ENCODE results near the gene UIMC1.

Gene UIMC1

DNA sequence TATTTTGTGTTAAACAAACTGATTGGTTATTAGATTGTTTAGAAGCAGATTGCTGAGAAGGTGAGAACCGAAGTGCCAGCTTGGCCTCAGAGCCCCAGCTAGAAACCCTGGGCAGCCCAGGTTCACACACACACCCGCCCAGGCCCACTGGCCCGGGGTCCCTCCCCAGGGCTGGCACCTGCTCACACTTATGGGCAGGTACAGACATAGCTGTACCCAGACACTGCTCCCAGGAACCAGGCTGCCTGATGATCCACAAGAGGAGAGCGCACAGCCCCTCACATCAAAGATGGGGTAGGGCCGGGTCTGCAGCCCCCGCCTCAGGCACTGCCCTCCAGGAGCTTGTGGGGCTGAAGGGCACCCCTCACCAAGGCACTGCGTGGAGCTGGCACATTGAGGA lies 140.6 kb downstream of the UIMC1 start:
- DNase-seq = no peak

DNA sequence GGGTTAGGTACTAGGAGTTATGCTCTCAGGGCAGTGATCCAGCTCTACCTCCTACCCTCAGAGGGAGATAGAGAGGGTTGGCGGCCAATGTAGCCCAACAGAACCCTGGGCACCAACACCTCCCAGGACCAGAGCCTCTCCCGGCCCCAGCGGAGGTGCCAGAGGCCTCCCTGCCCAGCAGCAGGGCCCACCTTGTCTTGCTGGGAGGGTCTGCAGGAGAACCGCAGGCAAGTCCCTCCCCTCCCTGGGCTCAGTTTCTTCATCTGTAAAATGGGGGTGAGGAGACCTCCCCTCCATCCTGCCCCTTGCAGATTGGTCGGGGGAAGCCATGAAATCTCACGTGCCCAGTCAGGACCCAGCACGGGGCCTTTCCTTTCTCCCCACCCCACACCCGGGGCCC lies 141.8 kb downstream of the UIMC1 start:
- no peak for DNase-seq

DNA sequence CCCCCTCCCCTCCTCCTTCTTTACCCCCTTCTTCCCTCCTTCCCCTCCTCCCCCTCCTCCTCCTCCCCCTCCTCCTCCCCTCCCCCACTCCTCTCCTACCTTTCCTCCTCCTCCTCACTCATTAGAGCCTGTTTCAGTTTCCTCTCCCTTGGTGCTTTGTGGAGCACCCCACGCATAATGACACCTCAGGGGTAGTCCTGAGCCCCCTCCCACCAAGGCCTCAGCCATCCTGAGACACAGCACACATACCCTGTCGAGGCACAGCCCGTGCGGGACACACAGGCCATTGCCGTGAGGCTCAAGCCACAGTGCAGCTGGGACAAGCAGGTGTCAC lies 142.8 kb downstream of the UIMC1 start:
- no peak for DNase-seq

DNA sequence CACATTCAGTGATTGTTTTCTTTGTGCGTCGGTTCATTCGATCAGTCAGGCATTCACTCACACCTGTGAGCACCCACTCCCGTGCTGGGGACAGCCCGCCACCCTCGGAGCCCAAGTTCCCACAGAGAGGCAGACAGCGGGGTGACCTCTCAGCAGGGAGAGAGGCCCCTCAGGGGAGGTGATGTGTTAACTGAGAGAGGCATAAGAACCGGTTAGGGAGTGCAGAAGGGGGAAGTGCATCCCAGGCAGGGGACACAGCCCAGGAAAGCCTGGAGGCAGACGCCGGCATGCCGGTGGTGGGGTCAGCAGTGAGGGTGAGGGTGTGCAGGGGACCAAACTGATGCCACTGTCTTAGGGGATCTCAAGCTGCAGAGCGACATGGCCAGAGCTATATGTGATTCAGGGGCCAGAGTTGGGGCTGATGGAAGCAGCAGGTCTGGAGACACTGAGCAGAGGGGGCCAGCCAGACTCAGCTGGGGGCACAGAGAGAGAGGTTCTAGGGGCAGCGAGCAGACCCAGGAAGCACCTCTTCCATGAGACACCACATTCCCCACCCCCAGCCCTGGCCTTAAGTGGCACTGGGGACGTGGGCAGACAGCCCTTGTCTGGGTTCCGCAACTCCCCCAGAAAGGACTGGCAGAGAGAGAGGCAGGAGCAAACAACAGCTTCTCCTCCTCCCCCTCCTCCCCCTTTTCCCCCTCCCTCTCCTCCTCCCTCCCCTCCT lies 143.4 kb downstream of the UIMC1 start:
- DNase-seq = no peak

DNA sequence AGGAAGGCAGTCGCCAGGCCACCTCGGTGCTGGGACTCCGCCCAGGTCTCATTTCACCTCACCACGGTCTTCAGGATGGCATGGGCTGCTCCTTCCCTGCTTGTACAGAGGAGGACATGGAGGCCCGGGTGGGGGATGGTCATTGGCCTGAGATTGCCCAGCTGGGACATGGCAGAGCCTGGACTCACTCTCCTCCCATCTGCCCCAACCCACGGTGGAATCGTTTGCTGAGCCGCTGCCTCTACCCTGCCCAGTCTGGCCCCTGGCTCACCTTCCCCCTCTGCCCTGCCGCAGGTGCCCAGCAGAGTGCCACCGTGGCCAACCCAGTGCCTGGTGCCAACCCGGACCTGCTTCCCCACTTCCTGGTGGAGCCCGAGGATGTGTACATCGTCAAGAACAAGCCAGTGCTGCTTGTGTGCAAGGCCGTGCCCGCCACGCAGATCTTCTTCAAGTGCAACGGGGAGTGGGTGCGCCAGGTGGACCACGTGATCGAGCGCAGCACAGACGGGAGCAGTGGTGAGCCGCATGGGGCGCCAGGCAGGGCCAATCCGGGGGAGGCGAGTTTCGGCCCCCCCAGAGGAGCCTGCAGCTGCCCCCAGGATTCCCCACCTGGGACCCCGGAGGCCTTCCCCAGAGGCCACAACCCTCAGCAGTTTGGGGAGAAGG lies 144.1 kb downstream of the UIMC1 start:
- DNase-seq = no peak

DNA sequence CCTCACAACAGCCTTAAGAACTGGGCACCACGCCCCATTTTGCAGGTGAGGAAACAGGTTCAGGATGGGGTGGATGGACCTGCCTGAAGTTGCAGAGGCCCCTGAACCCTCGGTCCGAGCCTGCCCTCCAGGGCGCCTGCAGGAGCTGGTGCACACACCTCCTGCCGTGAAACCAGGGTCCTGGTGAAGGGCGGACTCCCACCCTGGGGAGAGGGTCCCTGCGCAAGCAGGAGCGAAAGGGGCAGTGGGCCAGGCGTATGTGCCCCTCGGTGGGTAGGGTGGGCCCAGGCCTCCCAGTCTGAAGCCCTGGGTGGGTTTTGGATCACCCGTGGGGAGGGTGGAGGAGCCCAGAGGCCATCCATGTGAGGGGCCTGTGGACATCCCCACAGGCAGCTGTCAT lies 145.3 kb downstream of the UIMC1 start:
- DNase-seq = no peak

DNA sequence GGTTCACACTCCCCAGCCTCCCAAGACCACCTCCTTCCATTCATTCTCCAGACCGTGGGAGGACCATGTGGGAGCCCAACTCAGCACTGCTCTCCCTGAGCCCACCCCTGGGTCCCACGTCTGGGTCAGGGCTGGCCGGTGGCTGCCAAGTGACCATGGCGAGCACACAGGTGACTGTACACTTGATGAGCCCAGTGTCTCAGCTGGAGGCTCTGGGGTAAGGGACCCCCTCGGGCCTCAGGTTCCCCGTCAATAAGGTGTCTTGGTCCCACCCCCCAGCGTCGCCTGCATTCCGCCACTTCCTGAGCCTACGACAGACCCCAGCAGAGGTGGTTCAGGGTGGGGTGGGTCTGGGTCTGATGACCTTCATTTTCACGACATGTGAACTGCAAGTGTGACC lies 146.2 kb downstream of the UIMC1 start:
- DNase-seq = no peak

DNA sequence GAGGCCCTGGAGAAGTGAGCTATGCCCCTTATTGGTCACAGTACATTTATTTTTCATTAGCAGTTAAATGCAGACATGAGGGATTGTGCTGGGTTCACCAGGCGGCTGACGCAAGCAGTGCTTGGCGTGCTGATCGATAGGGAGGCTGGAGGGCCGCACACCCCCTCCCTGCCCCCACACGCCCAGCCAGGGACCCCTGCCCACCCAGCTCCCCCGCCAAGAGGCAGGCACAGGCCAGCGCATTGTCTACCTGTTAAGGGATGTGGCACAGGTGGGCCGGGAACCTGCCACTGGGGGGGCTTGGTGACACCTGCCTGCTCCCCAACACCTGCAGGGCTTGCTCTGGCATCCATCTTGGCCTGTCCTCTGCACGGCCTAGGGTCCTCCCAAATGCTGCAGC lies 146.7 kb downstream of the UIMC1 start:
- no peak for DNase-seq

DNA sequence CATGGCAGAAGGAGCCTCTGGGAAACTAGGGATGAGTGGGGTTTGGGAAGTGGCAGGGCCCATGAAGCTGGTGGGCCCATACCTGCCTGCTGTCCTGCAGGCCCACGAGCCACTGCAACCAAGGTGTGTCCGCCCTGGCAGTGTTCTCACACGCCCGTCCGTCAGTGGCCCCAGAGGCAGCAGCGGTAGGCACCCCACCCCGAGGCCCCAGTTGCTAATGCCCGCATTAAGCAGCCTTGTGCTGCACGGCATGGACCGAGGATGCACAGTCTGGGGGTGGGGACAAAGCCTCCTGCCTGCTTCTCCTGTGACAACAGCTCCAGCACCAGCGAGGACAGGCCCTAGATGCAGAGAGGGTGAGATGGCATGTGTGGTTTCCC lies 148.7 kb downstream of the UIMC1 start:
- DNase-seq = no peak

DNA sequence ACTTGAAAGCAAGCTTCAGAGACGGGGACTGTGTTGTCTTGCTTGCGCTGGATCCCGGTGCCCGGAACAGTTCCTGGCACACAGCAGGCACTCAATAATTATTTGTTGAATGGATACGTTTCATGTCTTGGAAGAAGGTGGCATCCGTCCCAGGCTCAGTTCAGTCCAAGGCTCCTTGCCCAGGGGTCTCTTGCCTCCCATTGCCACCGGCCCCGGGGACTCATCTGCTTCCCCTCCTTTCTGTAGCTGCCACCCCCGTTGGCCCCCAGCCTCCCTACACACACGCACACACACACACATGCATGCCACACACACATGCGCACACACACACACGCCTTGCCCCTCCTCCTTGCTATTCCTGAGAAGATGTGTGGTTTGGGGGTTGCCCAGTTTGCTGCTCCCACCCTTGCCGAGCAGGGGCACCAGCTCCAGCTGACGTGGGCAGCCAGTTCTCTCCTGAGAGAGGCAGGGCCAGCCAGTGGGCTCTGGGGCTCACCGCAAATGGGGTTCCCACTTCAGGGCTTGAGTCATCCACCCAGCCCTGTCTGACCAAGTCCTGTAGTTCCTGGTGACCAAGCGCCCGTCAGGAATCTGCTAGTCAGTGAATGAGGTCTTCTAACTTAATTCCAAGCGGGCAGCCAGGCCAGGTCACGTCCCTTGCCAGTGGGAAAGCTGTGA lies 149.2 kb downstream of the UIMC1 start:
- DNase-seq = no peak

DNA sequence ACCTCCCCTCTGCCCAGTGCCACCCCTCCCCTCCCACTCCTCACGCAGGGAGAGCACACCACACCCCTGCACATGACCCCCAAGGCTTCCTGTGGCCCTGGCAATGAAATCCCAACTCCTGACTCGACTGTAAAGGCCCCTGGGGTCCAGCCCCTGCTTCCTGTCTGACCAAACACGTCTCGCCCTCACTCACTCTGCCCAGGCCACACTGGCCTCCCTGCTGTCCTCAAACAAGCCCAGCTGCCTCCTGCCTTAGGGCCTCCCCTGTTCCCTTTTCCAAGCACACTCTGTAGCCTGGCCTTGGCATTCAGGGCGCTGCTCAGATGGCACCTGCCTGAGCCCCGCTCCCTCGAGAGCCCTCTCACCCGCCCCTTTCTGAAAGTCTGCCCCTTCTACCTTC lies 149.8 kb downstream of the UIMC1 start:
- no peak for DNase-seq

DNA sequence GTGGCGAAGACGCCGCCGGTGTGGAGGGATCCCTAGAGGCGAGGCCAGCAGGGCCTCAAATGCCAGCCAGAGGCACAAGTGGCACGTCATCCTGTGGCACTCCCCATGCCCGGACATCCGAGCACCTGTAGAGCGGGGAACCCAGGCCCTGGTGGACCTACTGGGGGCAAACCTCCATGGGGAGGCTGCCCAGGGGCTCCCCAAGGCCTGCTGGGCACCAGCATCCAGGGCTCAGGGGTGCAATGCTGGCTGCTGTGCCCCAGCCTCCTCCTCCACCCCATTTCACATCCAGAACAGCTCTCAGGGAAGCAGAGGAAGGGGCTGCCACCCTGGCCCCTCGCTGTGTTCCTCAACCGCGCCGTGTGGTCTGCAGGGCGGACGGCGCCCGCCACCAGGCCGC lies 151.0 kb downstream of the UIMC1 start:
- no peak for DNase-seq

All from stimulated activated CD4-positive, alpha-beta T cell treated with anti-CD3 and anti-CD28 coated beads, Interleukin-15, amount 100 ng/mL, for 24 hours (primary cell).